Articular chondrocyte of knee joint (primary cell): ENCODE results near the gene TMC8. TPM values are rescaled to one million over a fixed set of nuclear protein-coding genes. Genes with fewer than 3 reads are reported as not detected.

ENCODE experiments used
- total RNA-seq: library from RNA; depleted of rRNA; stranded (reverse); fragments of >200 nt; gene quantifications from 2 replicates; pipeline ENCODE4 v1.2.3, GENCODE V29; 2012

TMC8 gene, protein sequence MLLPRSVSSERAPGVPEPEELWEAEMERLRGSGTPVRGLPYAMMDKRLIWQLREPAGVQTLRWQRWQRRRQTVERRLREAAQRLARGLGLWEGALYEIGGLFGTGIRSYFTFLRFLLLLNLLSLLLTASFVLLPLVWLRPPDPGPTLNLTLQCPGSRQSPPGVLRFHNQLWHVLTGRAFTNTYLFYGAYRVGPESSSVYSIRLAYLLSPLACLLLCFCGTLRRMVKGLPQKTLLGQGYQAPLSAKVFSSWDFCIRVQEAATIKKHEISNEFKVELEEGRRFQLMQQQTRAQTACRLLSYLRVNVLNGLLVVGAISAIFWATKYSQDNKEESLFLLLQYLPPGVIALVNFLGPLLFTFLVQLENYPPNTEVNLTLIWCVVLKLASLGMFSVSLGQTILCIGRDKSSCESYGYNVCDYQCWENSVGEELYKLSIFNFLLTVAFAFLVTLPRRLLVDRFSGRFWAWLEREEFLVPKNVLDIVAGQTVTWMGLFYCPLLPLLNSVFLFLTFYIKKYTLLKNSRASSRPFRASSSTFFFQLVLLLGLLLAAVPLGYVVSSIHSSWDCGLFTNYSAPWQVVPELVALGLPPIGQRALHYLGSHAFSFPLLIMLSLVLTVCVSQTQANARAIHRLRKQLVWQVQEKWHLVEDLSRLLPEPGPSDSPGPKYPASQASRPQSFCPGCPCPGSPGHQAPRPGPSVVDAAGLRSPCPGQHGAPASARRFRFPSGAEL
- total RNA-seq, result not detected in 2 replicates

DNA sequence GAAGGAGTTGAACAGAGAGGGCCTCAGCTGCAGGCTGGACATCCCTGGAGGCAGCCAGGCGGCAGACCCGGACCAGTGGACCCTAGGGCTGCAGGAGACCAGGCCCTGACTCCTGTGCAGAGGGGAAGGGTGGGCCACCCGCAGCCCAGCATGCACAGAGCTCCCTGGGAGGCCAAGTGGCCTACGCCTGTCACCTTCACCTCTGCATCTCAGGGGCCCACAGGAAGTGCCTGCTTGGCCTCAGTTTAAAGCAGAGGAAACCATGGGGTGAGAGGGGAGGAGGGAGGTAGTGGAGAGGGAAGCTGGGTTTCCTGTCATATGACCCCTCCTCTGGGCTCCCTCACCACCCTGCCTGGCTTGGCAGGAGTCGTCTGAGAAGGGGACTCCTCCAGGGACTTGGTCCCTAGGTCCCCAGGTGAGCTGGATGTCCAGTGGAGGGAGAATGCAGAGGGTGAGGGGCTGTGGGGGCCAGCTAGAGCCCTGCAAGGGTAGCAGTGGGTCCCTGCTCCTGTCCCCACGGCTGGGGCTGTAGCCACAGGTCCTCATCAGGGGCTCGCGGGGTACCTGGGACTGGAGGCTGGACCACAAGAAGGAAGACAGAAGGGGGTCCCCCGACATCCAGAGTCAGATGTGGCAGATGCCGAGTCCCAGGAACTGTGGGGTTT is at the start of gene TMC8:
Gene TMC8, plus strand, starts transcription at position 335 of the 665 bp plus-strand sequence. CDS start 818 bp downstream, outside the sequence.

DNA sequence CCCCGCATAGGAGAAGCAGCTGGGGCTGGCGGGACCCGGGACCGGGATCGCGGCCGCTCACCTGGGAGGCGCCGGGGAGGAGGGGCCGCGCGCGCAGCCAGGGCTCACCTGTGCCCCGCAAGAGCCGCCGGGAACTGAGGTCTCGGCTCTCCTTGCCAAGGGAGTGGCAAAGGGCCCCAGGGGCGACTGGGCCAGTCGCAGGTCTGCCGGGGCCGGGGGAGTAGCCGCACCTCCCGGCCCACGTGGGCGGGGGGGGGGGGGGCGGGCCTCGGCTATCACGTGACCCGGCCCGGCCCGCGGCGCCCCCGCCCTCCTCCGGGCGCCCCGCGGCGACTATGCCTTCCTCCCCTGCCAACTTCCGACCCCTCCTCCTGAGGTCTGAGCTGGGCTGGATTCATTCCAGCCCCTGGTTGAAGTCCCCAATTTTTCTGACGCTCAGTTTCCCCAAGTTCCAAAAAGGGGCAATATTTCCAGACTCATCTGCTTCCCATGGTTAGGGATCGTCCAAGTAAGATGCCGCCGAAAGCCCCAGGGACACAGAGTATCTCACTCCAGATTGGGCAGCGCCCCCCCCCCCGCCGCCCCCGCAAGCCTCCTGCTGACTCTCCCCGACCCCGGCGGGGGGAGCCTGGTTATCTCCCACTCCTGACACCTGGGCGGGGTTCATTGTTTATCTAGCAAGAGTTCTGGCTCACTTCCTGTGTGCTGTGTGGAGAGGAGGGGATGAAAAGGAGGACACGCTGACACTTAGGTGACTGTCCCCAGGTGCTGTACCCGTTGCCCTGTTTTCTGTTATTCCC is 1.8 kb upstream of the TMC8 start, which contains the start of gene TMC6:
Gene TMC6, minus strand, starts transcription at position 205 of the 800 bp plus-strand sequence. CDS start 1,923 bp downstream, outside the sequence.

DNA sequence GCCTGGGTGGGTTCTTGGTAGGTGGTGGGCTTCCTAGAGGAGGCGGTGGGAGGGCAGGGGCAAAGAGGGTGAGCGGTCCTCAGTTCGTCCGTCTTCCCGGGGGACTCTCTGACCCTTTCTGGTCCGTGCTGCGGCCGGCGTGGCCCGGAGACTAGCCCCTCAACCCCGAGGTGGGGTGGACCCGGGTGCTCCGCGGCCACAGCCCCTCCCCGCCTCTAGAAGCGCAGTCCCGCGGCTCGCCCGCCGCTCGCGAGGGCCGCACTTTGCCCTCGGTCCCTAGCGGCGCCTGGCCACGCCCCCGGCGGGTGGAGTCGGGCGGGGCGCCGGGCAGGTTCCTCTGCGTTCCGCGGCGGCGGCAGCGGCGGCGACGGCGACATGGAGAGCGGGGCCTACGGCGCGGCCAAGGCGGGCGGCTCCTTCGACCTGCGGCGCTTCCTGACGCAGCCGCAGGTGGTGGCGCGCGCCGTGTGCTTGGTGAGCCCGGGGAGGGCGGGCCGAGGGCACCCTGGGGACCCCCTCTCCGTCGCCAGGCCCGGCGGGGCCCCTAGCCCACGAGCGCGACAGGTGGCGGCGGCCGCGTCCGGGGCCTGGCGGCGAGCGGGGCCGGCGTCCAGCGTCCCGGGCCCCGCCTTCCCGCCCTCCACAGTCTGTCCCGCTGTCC is 37.8 kb downstream of the TMC8 start, which contains the start of gene SYNGR2:
Gene SYNGR2, plus strand, starts transcription at position 340 of the 661 bp plus-strand sequence. Its CDS starts 36 bp downstream, at position 376.

DNA sequence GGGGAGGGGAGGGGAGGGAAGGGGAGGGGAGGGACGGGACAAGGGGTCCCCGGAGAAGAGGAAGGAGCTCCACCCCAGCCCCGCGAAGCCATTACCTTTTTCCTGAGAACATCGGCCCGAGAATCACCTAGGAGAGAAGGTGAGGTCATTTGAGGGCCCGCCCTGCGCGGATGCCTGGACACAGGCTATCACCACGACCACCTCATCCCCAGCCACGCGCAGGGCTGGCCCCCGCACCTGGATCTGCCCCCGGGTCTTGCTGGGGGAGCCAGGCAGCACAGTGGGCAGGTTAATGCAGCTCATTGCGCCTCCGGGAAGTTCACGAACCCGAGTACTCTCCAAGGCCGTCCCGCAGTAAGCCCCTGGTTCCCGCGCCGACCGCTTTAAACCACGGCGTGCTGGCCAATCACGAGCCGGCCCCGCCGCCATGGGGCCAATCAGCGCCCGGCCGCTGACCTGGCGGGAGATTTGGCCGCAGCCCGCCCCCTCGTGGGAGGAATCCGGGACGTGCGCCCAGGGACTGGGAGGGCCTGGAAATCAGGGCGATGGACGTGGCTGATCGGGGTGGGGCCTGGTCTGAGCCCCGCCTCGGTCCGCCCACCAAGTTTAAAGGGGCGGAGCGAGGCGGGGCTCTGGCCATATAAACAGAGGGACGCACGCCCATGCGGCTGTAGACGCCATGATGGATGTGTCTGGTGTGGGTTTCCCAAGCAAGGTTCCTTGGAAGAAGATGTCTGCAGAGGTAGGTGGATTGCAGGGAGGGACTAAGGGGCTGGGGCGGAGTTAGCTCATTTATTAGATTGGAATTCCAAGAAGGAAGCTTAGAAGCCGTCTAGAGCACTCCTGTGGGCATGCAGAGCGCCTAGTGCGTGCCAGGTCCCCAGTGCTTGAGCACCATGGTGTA is 56.4 kb downstream of the TMC8 start, which contains the start of the genes AFMID and TK1:
Gene AFMID, plus strand, starts transcription at position 671 of the 904 bp plus-strand sequence. Its CDS starts 9 bp downstream, at position 680.
Gene TK1, minus strand, starts transcription at position 361 of the 904 bp plus-strand sequence. Its CDS starts 58 bp downstream, at position 303.

Other genes with a start within 250 kb of the TMC8 start
- gene TNRC6C, start 172.1 kb upstream of the TMC8 start, total RNA-seq, result 8.6 and 10.6 TPM in 2 replicates
- 0.86 and 1.3 TPM in 2 replicates for gene TMC6, start 2.0 kb upstream of the TMC8 start, total RNA-seq
- gene C17orf99, start 15.6 kb downstream of the TMC8 start, total RNA-seq, result not detected in 2 replicates
- gene SYNGR2, start 37.8 kb downstream of the TMC8 start, total RNA-seq, result 6.4 and 8.1 TPM in 2 replicates
- 67.2 and 79.2 TPM in 2 replicates for gene TK1, start 56.3 kb downstream of the TMC8 start, total RNA-seq
- gene AFMID, start 56.6 kb downstream of the TMC8 start, total RNA-seq, result 39.2 and 43.0 TPM in 2 replicates
- 30.7 and 31.8 TPM in 2 replicates for gene BIRC5, start 83.5 kb downstream of the TMC8 start, total RNA-seq
- not detected in 2 replicates for gene TMEM235, start 100.9 kb downstream of the TMC8 start, total RNA-seq
- 88.1 and 110 TPM in 2 replicates for gene SOCS3, start 229.3 kb downstream of the TMC8 start, total RNA-seq
- 28.4 and 37.9 TPM in 2 replicates for gene PGS1, start 247.9 kb downstream of the TMC8 start, total RNA-seq